ENCODE measurements around the gene GPX4. TPM values are rescaled to one million over a fixed set of nuclear protein-coding genes. Genes with fewer than 3 reads are reported as not detected.

The GPX4 gene
- polyA plus RNA-seq, 3 donors = 459 to 508 (median 493) TPM

DNA sequence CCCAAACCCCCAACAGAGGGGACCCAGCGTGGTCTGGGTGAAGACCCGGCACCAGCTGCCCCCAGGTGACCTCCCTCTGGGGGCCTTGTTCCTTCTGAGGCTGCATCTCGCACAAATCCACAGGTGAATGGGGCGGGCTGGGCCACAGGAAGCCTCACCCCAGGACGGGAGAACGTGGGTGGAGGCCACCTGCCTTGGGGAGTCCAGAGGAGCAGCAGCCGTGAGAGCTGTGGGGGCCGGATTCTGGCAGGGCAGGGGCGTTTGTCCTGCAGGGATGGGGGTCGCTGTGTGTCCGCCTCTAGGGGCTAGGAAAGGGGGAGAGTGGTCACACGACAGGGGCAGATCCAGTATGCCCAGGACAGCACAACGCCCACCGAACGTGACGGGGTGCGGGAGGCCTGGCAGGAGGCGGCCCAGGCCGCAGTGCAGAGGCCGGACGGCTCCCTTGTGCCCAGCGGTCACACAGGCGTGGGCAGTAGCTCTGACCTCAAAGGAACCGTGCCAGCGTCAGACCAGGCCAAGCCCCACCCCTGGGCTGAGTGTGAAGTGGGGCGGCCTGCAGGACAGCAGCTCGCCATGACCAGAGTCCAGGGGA is 15.3 kb upstream of the GPX4 start:
- peaks cover 50 to 72% of the 10 kb centered on the region in 2 donors for H3K36me3 Mint-ChIP-seq
- Histone ChIP-seq H3K9me3 (replicated peaks in 1 of 2; ENCODE audit: control insufficient read depth in 1 of 2, insufficient read depth in 1 of 2, low read length in 2 of 2) (no peaks in the 10 kb centered on the region), H2AFZ (ENCODE audit: insufficient read depth, low read depth, low read length, poor library complexity, severe bottlenecking) (no peak overlapping the region), H3K4me3 (replicated peaks in 1 of 3; ENCODE audit: low read depth in 2 of 3, low read length in 3 of 3) (peak overlapping the region in 1 of 3 experiments; percentile 47), H3K27me3 (ENCODE audit: control insufficient read depth in 2 of 2, insufficient read depth in 2 of 2, low read length in 2 of 2) (no peaks in the 10 kb centered on the region), H3K9ac (ENCODE audit: insufficient read depth, low read length, poor library complexity, severe bottlenecking) (peak overlapping the region; percentile 77), H3K4me1 (ENCODE audit: control insufficient read depth in 1 of 2, insufficient read depth in 2 of 2, low read length in 2 of 2) (peaks cover 56 to 77% of the 10 kb centered on the region in 2 donors), H3K4me2 (replicated peaks; ENCODE audit: extremely low read depth, low read length, poor library complexity, severe bottlenecking) (peak overlapping the region; percentile 59), H4K20me1 (ENCODE audit: insufficient read depth, low read length) (peaks cover 84% of the 10 kb centered on the region), H3K36me3 (replicated peaks in 1 of 2; ENCODE audit: control insufficient read depth in 1 of 2, insufficient read depth in 2 of 2, low read length in 2 of 2) (peaks cover 70 to 73% of the 10 kb centered on the region in 2 donors), H3K27ac (ENCODE audit: low read depth in 1 of 2, low read length in 2 of 2) (peak overlapping the region; percentile 95 to 97), H3K79me2 (ENCODE audit: insufficient read depth, low read length) (peaks cover 63% of the 10 kb centered on the region)
- peak overlapping the region; percentile 97 to 99 (median 98) for H3K27ac Mint-ChIP-seq
- H3K4me3 Mint-ChIP-seq = peak overlapping the region in 1 of 2 donors; percentile 21
- H3K9me3 Mint-ChIP-seq = no peaks in the 10 kb centered on the region
- peaks cover 64% of the 10 kb centered on the region for H3K4me1 Mint-ChIP-seq
- H3K27me3 Mint-ChIP-seq (ENCODE audit: low read depth in 3 of 3) = peaks cover 0 to 5% (median 0%) of the 10 kb centered on the region in 3 donors
- TF ChIP-seq, protein P1, sequence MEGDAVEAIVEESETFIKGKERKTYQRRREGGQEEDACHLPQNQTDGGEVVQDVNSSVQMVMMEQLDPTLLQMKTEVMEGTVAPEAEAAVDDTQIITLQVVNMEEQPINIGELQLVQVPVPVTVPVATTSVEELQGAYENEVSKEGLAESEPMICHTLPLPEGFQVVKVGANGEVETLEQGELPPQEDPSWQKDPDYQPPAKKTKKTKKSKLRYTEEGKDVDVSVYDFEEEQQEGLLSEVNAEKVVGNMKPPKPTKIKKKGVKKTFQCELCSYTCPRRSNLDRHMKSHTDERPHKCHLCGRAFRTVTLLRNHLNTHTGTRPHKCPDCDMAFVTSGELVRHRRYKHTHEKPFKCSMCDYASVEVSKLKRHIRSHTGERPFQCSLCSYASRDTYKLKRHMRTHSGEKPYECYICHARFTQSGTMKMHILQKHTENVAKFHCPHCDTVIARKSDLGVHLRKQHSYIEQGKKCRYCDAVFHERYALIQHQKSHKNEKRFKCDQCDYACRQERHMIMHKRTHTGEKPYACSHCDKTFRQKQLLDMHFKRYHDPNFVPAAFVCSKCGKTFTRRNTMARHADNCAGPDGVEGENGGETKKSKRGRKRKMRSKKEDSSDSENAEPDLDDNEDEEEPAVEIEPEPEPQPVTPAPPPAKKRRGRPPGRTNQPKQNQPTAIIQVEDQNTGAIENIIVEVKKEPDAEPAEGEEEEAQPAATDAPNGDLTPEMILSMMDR (IDR thresholded peaks at IDR 0.05) = no peak
- DNase-seq = no peak
- WGBS (ENCODE audit: insufficient coverage) = 59% methylated on average over 22 of the region's 27 CpGs
- intact Hi-C loops (cut with micrococcal nuclease) = no loop called here

DNA sequence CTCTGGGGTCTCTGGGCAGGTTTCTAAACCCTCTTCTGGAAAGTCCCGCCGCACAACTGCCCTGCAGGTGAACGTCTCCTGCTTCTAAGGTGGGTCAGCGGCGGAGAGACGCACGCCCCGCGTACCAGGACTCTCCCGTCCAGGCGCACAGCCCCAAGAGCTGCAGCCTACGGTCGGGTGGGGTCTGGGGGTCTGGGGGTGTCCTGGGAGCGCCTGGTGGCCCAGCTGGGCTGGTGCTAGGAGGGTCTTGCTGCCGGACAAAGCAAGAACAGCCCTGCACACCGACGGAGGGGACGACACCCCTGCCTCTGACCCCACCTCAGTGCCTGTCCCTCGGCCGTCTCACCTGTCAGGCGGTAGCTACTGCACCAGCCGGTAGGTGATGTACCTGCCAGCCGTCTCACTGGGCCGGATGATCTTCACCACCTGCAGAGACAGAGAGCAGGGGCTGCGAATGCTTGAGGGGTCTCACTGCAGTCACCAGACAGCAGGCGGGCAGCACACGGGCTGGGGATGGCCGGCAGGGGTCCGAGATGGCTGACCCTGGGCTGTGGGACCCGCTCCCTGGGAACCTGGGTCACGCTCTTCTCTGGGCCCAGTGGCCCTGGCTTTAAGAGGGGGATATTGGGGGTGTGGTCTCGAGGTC is 14.5 kb upstream of the GPX4 start:
- no peaks in the 10 kb centered on the region for H3K9me3 Mint-ChIP-seq
- Histone ChIP-seq H3K36me3 (replicated peaks in 1 of 2; ENCODE audit: control insufficient read depth in 1 of 2, insufficient read depth in 2 of 2, low read length in 2 of 2) (peaks cover 67 to 68% of the 10 kb centered on the region in 2 donors), H3K4me2 (replicated peaks; ENCODE audit: extremely low read depth, low read length, poor library complexity, severe bottlenecking) (peak overlapping the region; percentile 59), H3K4me1 (ENCODE audit: control insufficient read depth in 1 of 2, insufficient read depth in 2 of 2, low read length in 2 of 2) (peaks cover 63 to 80% of the 10 kb centered on the region in 2 donors), H3K27me3 (ENCODE audit: control insufficient read depth in 2 of 2, insufficient read depth in 2 of 2, low read length in 2 of 2) (no peaks in the 10 kb centered on the region), H3K9me3 (replicated peaks in 1 of 2; ENCODE audit: control insufficient read depth in 1 of 2, insufficient read depth in 1 of 2, low read length in 2 of 2) (no peaks in the 10 kb centered on the region), H3K4me3 (replicated peaks in 1 of 3; ENCODE audit: low read depth in 2 of 3, low read length in 3 of 3) (peak overlapping the region in 1 of 3 experiments; percentile 47), H3K9ac (ENCODE audit: insufficient read depth, low read length, poor library complexity, severe bottlenecking) (peak overlapping the region; percentile 77), H3K79me2 (ENCODE audit: insufficient read depth, low read length) (peaks cover 63% of the 10 kb centered on the region), H2AFZ (ENCODE audit: insufficient read depth, low read depth, low read length, poor library complexity, severe bottlenecking) (no peak overlapping the region), H4K20me1 (ENCODE audit: insufficient read depth, low read length) (peaks cover 84% of the 10 kb centered on the region), H3K27ac (ENCODE audit: low read depth in 1 of 2, low read length in 2 of 2) (peak overlapping the region; percentile 95 to 97)
- TF ChIP-seq, protein P1 (IDR thresholded peaks at IDR 0.05) = no peak
- no peak for DNase-seq
- peaks cover 70% of the 10 kb centered on the region for H3K4me1 Mint-ChIP-seq
- intact Hi-C loops (cut with micrococcal nuclease) = no loop called here
- peaks cover 44 to 69% of the 10 kb centered on the region in 2 donors for H3K36me3 Mint-ChIP-seq
- 91% methylated on average over 27 of the region's 32 CpGs for WGBS (ENCODE audit: insufficient coverage)
- peaks cover 0 to 5% (median 0%) of the 10 kb centered on the region in 3 donors for H3K27me3 Mint-ChIP-seq (ENCODE audit: low read depth in 3 of 3)
- peak overlapping the region; percentile 97 to 99 (median 98) for H3K27ac Mint-ChIP-seq
- no peak overlapping the region for H3K4me3 Mint-ChIP-seq

Data from CD14-positive monocyte (primary cell).